Endothelial cell of umbilical vein (primary cell): ENCODE results near the gene MAP4K2. TPM values are rescaled to one million over a fixed set of nuclear protein-coding genes. Genes with fewer than 3 reads are reported as not detected.

ENCODE experiments used
- BruUV-seq: library from RNA; stranded (reverse); fragments of 400-500 nt; replicated peaks from 2 replicates; lab custom pipeline; 2021; lab: Mats Ljungman, UMichigan
- CTCF ChIA-PET: fragments of 300-600, 350-600 bp; sonication (Branson Sonifier 250); formaldehyde crosslinking; loops from one replicate; lab custom pipeline; 2021; ENCODE audit warnings: antibody characterized with exemption, inconsistent platforms; lab: Charles Lee
- POLR2A ChIA-PET: fragments of 300-600, 350-600 bp; sonication (Branson Sonifier 250); formaldehyde crosslinking; loops from one replicate; lab custom pipeline; 2021; ENCODE audit warnings: antibody characterized with exemption, inconsistent platforms; lab: Charles Lee
- DNase-seq: peaks from one replicate; pipeline ENCODE4 v3.0.0-alpha.2; 2011; ENCODE audit warnings: low read depth, low spot score
- FAIRE-seq: peaks from 2 replicates; lab custom pipeline; 2011; peaks lifted over from hg19 to GRCh38; lab: Jason Lieb, UNC
- H2AFZ ChIP-seq: 2 replicates; pipeline ENCODE4 v1.6.0; 2012; ENCODE audit warnings: low read depth, low read length, control low read depth, inconsistent platforms
- H3K27ac ChIP-seq: 2 replicates; pipeline ENCODE4 v1.5.1; 2011; ENCODE audit warnings: low read depth, mild to moderate bottlenecking, control low read depth, low read length, moderate library complexity; ENCODE audit not compliant: insufficient read depth
- H3K27me3 ChIP-seq, 2 experiments: 2 replicates each; pipeline versions ENCODE4 v1.6.0 to v1.6.1; 2011; ENCODE audit warnings: low read length in 2 of 2, mixed read lengths in 1 of 2; ENCODE audit not compliant: control insufficient read depth in 2 of 2, insufficient read depth in 2 of 2
- H3K36me3 ChIP-seq, 2 experiments: 2 replicates in 1 of 2; 3 replicates in 1 of 2; pipeline ENCODE4 v1.5.1; 2011; ENCODE audit warnings: low read length in 2 of 2, mild to moderate bottlenecking in 1 of 2, moderate library complexity in 1 of 2; ENCODE audit not compliant: control insufficient read depth in 2 of 2, insufficient read depth in 2 of 2; ENCODE audit errors: extremely low read depth in 1 of 2
- H3K4me1 ChIP-seq: 3 replicates; pipeline ENCODE4 v1.5.1; 2011; ENCODE audit warnings: mild to moderate bottlenecking, low read length; ENCODE audit not compliant: control insufficient read depth, insufficient read depth; ENCODE audit errors: extremely low read depth
- H3K4me2 ChIP-seq: 2 replicates; pipeline ENCODE4 v1.6.1; 2011; ENCODE audit warnings: low read length, control low read depth, mixed read lengths; ENCODE audit not compliant: insufficient read depth
- H3K4me3 ChIP-seq, 3 experiments: fragments of 200-600 bp in 1 of 3; sonication (generic), shearing (Covaris generic) in 1 of 3; replicated peaks in 1 of 3; 2 replicates each; pipeline ENCODE4 v1.5.1; 2011 to 2016; ENCODE audit warnings: control low read depth in 3 of 3, low read length in 3 of 3, mild to moderate bottlenecking in 2 of 3, inconsistent platforms in 1 of 3, low read depth in 1 of 3, moderate library complexity in 1 of 3; ENCODE audit not compliant: insufficient read depth in 1 of 3
- H3K79me2 ChIP-seq: 2 replicates; pipeline ENCODE4 v1.6.0; 2012; ENCODE audit warnings: low read length, inconsistent platforms; ENCODE audit not compliant: control insufficient read depth, insufficient read depth
- H3K9ac ChIP-seq: replicated peaks from 2 replicates; pipeline ENCODE3; 2011; ENCODE audit warnings: low read length, control low read depth; ENCODE audit not compliant: insufficient read depth; ENCODE audit errors: extremely low read depth
- H3K9me1 ChIP-seq: replicated peaks from 3 replicates; pipeline ENCODE4 v1.6.0; 2011; ENCODE audit warnings: mild to moderate bottlenecking, low read length; ENCODE audit not compliant: control insufficient read depth, insufficient read depth; ENCODE audit errors: extremely low read depth
- H3K9me3 ChIP-seq: replicated peaks from 2 replicates; pipeline ENCODE4 v1.5.1; 2012; ENCODE audit warnings: low read length, inconsistent platforms; ENCODE audit not compliant: control insufficient read depth, insufficient read depth
- H4K20me1 ChIP-seq: replicated peaks from 2 replicates; pipeline ENCODE3; 2011; ENCODE audit warnings: mild to moderate bottlenecking, low read length; ENCODE audit not compliant: control insufficient read depth, insufficient read depth; ENCODE audit errors: extremely low read depth
- EZH2 ChIP-seq: IDR thresholded peaks from 2 replicates; pipeline ENCODE4 v1.6.1; 2012; ENCODE audit warnings: borderline replicate concordance, low read depth, mild to moderate bottlenecking, moderate library complexity, low read length, inconsistent platforms; ENCODE audit not compliant: severe bottlenecking
- FOS ChIP-seq: IDR thresholded peaks from 2 replicates; pipeline ENCODE4 v1.6.1; 2011; ENCODE audit warnings: mild to moderate bottlenecking, low read length, moderate library complexity, borderline replicate concordance; ENCODE audit not compliant: insufficient read depth
- GATA2 ChIP-seq: IDR thresholded peaks from 2 replicates; pipeline ENCODE4 v1.7.0; 2011; ENCODE audit warnings: low read depth, mild to moderate bottlenecking, moderate library complexity, mixed read lengths, low read length; ENCODE audit not compliant: insufficient read length, insufficient read depth
- JUN ChIP-seq: IDR thresholded peaks from 2 replicates; pipeline ENCODE4 v1.6.1; 2011; ENCODE audit warnings: borderline replicate concordance, low read depth; ENCODE audit not compliant: insufficient read length, insufficient read depth
- MAX ChIP-seq: IDR thresholded peaks from 2 replicates; pipeline ENCODE4 v1.6.1; 2011; ENCODE audit not compliant: insufficient read depth, insufficient read length
- MYC ChIP-seq: IDR thresholded peaks from one replicate; pipeline ENCODE4 v1.6.1; 2011; ENCODE audit warnings: mild to moderate bottlenecking, low read depth, low read length
- POLR2A ChIP-seq: IDR thresholded peaks from 2 replicates; pipeline ENCODE4 v1.6.1; 2012; ENCODE audit warnings: low read depth, mild to moderate bottlenecking, control low read depth, low read length
- POLR2AphosphoS5 ChIP-seq: IDR thresholded peaks from 2 replicates; pipeline ENCODE4 v1.6.1; 2012; ENCODE audit warnings: low read depth, mild to moderate bottlenecking, control low read depth, low read length, moderate library complexity; ENCODE audit not compliant: insufficient read depth
- dilution Hi-C: fragments of 300-500 bp; cut with MboI; formaldehyde crosslinking; loops from one replicate; pipeline ENCODE4 v1.15.0; 2019; ENCODE audit warnings: low sequenced_read_pairs; ENCODE audit not compliant: extremely low pct_ligation_motif_present
- intact Hi-C: fragments of 100-400 bp; cut with micrococcal nuclease; formaldehyde crosslinking; loops from one replicate; pipeline ENCODE4 v1.10.0; 2022
- polyA plus RNA-seq, 4 experiments: library from polyadenylated mRNA; depleted of rRNA in 3 of 4; stranded (reverse) in 3 of 4; unstranded in 1 of 4; fragments of >200 nt; gene quantifications; 2 replicates each; pipeline versions ENCODE4 v1.2.1 to v1.2.3, GENCODE V29; 2011 to 2012; ENCODE audit warnings: missing spikeins in 1 of 4
- total RNA-seq: library from RNA; stranded (reverse); gene quantifications from 2 replicates; pipeline ENCODE4 v1.2.3, GENCODE V29; 2021
- TF ChIP-seq, protein P1 (sequence below), 2 donors: IDR thresholded peaks; 1 replicate in 1 of 2; 2 replicates in 1 of 2; pipeline ENCODE4 v1.5.1; 2011; ENCODE audit warnings: low read length in 2 of 2, mild to moderate bottlenecking in 2 of 2, moderate library complexity in 2 of 2, control low read depth in 1 of 2, inconsistent platforms in 1 of 2, low read depth in 1 of 2; ENCODE audit not compliant: insufficient read depth in 1 of 2; ENCODE audit errors: extremely low read depth in 1 of 2

The MAP4K2 gene
- total and polyA plus RNA-seq, 2 donors (not counting 3 experiments of a cell fraction or from before 2014, with no cell fraction given) = 43.3 to 44.0 TPM

DNA sequence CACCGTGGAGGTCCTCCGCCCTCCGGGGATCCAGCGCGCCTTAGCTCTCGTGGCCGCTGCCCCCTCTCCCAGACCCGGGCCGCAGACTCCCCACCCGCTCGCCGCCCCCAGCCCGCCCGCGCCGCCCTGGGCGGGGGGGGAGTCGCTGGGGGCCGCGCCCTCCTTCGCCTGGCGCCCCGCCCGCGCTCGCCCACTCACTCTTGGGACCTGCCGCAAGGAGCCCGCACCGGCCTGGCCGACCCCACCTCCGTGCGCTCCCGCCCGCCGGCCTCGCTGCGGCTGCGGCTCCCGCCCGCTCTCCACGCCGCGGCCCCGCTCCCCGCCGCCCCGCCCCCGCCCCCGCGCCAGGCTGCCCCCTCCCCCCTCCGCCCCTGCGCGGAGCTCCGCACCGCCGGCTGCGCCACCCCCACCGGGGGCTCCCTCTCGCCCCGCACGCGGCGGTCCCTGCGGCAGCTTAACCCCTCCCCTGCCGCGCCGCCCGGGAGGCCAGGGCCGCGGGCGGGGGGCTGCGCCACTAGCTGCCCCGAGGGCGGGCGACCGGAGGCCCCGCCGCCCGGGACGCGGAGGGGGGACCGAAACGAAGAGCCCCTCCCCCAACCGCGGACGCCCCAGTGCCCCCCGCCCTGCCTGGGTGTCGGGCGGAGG is 58.3 kb downstream of the MAP4K2 start:
- dilution Hi-C loops (no loop called here), intact Hi-C loops (no loop called here)
- Histone ChIP-seq H3K27me3 (peaks cover 27 to 32% of the 10 kb centered on the region in 2 experiments), H4K20me1 (no peaks in the 10 kb centered on the region), H3K36me3 (no peaks in the 10 kb centered on the region), H3K4me3 (peak overlapping the region in 2 of 3 experiments; percentile 32 to 49), H3K79me2 (no peaks in the 10 kb centered on the region), H3K9me1 (no peaks in the 10 kb centered on the region), H3K9me3 (no peaks in the 10 kb centered on the region), H3K9ac (no peak overlapping the region), H3K4me2 (peak overlapping the region; percentile 84), H3K4me1 (peaks cover 13% of the 10 kb centered on the region), H2AFZ (peak overlapping the region; percentile 85), H3K27ac (no peak overlapping the region)
- no peak for DNase-seq
- CTCF ChIA-PET = interaction anchor here (0.8 to 1.9 kb wide), 3 partner anchors 22 to 56 kb away, joined by 3 to 14 read pairs (median 4); partner anchors contain the start of gene NRXN2
- TF ChIP-seq, protein P1, sequence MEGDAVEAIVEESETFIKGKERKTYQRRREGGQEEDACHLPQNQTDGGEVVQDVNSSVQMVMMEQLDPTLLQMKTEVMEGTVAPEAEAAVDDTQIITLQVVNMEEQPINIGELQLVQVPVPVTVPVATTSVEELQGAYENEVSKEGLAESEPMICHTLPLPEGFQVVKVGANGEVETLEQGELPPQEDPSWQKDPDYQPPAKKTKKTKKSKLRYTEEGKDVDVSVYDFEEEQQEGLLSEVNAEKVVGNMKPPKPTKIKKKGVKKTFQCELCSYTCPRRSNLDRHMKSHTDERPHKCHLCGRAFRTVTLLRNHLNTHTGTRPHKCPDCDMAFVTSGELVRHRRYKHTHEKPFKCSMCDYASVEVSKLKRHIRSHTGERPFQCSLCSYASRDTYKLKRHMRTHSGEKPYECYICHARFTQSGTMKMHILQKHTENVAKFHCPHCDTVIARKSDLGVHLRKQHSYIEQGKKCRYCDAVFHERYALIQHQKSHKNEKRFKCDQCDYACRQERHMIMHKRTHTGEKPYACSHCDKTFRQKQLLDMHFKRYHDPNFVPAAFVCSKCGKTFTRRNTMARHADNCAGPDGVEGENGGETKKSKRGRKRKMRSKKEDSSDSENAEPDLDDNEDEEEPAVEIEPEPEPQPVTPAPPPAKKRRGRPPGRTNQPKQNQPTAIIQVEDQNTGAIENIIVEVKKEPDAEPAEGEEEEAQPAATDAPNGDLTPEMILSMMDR (IDR thresholded peaks at IDR 0.05; ENCODE audit: extremely low read depth in 1 of 2, insufficient read depth in 1 of 2, low read depth in 1 of 2, low read length in 2 of 2) = no peak
- TF ChIP-seq JUN (no peak), FOS (no peak), GATA2 (no peak), MAX (no peak), MYC (no peak), POLR2AphosphoS5 (no peak), EZH2 (no peak), POLR2A (no peak)
- POLR2A ChIA-PET = no interaction called here
- no TSS peak for BruUV-seq
- no peak for FAIRE-seq
